Activated CD8-positive, alpha-beta T cell treated with anti-CD3 and anti-CD28 coated beads, Interleukin-2, amount 10 ng/mL, durations not matched to agents 7 days and 5 days (primary cell): ENCODE results near the gene CLPTM1L. TPM values are rescaled to one million over a fixed set of nuclear protein-coding genes. Genes with fewer than 3 reads are reported as not detected.
"Not testable (repeated sequence)": the region's sequence is repeated elsewhere in the genome, so short reads cannot be mapped to it uniquely, and the experiment has no call there.

ENCODE experiments used
- ATAC-seq: fragments of 150-1000 bp; cut with Tn5 transposase; one replicate; pipeline ENCODE4 v1.10.0; 2021; ENCODE audit warnings: moderate library complexity
- CTCF ChIA-PET: fragments of 350-600 bp; sonication (Branson Sonifier 250); formaldehyde crosslinking; loops from one replicate; lab custom pipeline; 2021; ENCODE audit warnings: antibody characterized with exemption; lab: Charles Lee
- POLR2A ChIA-PET: fragments of 350-600 bp; sonication (Branson Sonifier 250); formaldehyde crosslinking; loops from one replicate; lab custom pipeline; 2021; ENCODE audit warnings: antibody characterized with exemption; lab: Charles Lee
- DNase-seq: peaks from one replicate; pipeline ENCODE4 v3.0.0-alpha.2; 2020
- H3K27ac Mint-ChIP-seq: one replicate; pipeline ENCODE4 v1.8.0; 2021; ENCODE audit warnings: mild to moderate bottlenecking, mixed read lengths
- H3K27me3 Mint-ChIP-seq: one replicate; pipeline ENCODE4 v1.8.0; 2021; ENCODE audit warnings: low read depth, mixed read lengths
- H3K36me3 Mint-ChIP-seq: one replicate; pipeline ENCODE4 v1.8.0; 2021; ENCODE audit warnings: low read depth, mixed read lengths
- H3K4me1 Mint-ChIP-seq: one replicate; pipeline ENCODE4 v1.8.0; 2021; ENCODE audit warnings: low read depth, mixed read lengths
- H3K4me3 Mint-ChIP-seq: one replicate; pipeline ENCODE4 v1.8.0; 2021; ENCODE audit warnings: mild to moderate bottlenecking, mixed read lengths
- H3K9me3 Mint-ChIP-seq: one replicate; pipeline ENCODE4 v1.8.0; 2022; ENCODE audit warnings: mixed read lengths; ENCODE audit not compliant: insufficient read depth
- total RNA-seq, 2 experiments: library from RNA; stranded (reverse); gene quantifications; one replicate each; pipeline ENCODE4 v1.2.3, GENCODE V29; 2021

The CLPTM1L gene
- total RNA-seq, 2 experiments from 2014 or later = 80.0 to 83.8 TPM

DNA sequence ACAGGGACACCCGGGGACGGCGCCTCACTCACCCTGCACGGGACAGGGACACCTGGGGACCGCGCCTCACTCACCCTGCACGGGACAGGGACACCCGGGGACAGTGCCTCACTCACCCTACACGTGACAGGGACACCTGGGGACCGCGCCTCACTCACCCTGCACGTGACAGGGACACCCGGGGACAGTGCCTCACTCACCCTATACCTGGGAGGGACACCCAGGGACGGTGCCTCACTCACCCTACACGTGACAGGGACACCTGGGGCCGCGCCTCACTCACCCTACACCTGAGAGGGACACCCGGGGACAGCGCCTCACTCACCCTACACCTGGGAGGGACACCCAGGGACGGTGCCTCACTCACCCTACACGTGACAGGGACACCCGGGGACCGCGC is 53.9 kb downstream of the CLPTM1L start:
- CTCF ChIA-PET, H3K4me1 Mint-ChIP-seq, H3K27ac Mint-ChIP-seq, H3K27me3 Mint-ChIP-seq, POLR2A ChIA-PET, H3K4me3 Mint-ChIP-seq, H3K36me3 Mint-ChIP-seq, DNase-seq, ATAC-seq: not testable (repeated sequence)
- H3K9me3 Mint-ChIP-seq = peaks cover 11% of the 10 kb centered on the region

DNA sequence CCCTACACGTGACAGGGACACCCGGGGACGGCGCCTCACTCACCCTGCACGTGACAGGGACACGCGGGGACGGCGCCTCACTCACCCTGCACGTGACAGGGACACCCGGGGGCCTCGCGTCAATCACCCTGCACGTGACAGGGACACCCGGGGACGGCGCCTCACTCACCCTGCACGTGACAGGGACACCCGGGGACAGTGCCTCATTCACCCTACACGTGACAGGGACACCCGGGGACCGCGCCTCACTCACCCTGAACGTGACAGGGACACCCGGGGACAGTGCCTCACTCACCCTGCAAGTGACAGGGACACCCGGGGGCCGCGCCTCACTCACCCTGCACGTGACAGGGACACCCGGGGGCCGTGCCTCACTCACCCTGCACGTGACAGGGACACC is 55.3 kb downstream of the CLPTM1L start:
- CTCF ChIA-PET, DNase-seq, H3K4me1 Mint-ChIP-seq, H3K27ac Mint-ChIP-seq, H3K27me3 Mint-ChIP-seq, H3K4me3 Mint-ChIP-seq, ATAC-seq, H3K36me3 Mint-ChIP-seq, POLR2A ChIA-PET: not testable (repeated sequence)
- H3K9me3 Mint-ChIP-seq = peaks cover 11% of the 10 kb centered on the region

DNA sequence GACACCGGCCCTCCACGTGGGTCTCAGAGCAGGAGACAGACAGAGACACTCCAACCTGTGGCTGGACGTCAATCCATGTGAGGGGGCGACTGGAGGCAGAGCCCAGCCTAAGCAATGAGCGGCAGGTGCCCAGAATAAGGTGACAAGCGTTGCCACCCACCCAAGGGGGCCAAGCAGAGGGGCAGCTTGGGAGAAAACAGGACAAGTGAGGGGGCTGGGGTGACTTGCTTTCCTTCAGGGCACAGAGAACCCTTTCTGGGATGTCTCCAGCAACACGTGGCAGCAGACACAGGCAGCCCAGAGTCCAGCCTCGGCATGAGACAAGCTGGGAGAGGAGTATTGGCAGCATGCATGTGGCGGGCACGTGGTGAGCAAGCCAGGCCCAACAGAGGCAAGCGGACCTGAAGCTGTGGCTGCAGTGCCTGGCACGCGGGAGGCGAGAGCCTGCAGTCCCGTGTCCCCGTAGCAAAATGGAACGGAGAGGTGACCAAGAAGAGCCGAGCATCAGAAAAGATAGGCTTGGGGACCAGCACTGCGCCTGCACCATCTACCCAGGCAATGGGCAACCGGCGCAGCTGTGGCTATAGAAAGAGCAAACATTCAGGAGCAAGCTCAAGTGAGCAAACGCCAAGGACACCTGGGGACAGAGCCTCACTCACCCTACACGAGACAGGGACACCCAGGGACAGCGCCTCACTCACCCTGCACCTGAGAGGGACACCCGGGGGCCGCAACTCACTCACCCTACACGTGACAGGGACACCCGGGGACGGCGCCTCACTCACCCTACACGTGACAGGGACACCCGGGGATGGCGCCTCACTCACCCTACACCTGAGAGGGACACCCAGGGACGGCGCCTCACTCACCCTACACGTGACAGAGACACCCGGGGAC is 56.2 kb downstream of the CLPTM1L start:
- H3K27ac Mint-ChIP-seq = no peak overlapping the region
- peaks cover 11% of the 10 kb centered on the region for H3K9me3 Mint-ChIP-seq
- POLR2A ChIA-PET = no interaction called here
- CTCF ChIA-PET = no interaction called here
- no peak overlapping the region for H3K4me3 Mint-ChIP-seq
- H3K36me3 Mint-ChIP-seq = no peaks in the 10 kb centered on the region
- peaks cover 5% of the 10 kb centered on the region for H3K27me3 Mint-ChIP-seq
- DNase-seq = no peak
- no peak for ATAC-seq
- H3K4me1 Mint-ChIP-seq = peaks cover 2% of the 10 kb centered on the region

DNA sequence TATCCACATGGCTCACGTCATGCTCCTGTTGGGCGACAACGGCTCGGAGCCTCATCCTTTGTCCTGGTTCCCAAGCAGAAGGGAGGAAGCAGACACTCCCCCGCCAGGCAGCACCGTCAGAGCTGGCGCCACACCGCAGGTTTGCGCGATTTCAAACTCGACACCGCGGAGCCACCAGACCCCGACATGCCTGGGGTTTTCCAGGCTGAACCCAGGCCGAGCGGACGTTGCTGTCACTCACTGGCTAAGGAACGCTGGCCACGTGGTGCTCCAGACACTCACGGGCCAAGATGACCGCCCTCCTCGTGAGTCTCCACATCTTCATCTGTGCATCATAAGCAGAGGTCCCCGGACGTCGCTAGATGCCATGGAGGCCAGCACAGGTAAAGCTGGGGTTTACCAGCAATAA is 59.0 kb downstream of the CLPTM1L start:
- no peak for ATAC-seq
- H3K27ac Mint-ChIP-seq = no peak overlapping the region

DNA sequence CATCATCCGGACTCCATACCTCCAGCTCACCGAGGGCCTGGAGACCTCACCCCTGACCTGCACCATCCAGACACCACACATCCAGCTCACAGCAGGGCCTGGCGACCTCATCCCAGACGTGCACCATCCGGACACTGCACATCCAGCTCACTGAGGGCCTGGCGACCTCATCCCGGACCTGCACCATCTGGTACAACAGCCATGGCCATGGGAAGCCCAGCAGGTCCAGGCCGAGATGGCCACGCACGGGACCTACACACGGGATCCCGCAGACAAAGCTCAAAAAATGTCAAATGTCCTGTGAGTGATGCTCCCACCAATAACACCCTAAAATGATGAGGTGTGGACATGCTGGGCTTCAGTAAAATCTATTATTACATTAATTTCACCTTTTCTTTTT is 59.8 kb downstream of the CLPTM1L start:
- Mint-ChIP-seq H3K4me3 (no peak overlapping the region), H3K27ac (no peak overlapping the region), H3K4me1 (no peaks in the 10 kb centered on the region), H3K27me3 (no peaks in the 10 kb centered on the region), H3K9me3 (peaks cover 11% of the 10 kb centered on the region), H3K36me3 (no peaks in the 10 kb centered on the region)
- no peak for ATAC-seq
- CTCF ChIA-PET = no interaction called here
- POLR2A ChIA-PET = no interaction called here
- no peak for DNase-seq

More for the DNA sequence above, 59.0 kb downstream of the CLPTM1L start:
- no peak overlapping the region for H3K4me3 Mint-ChIP-seq
- peaks cover 11% of the 10 kb centered on the region for H3K9me3 Mint-ChIP-seq
- DNase-seq = no peak
- H3K36me3 Mint-ChIP-seq = no peaks in the 10 kb centered on the region
- ChIA-PET POLR2A (no interaction called here), CTCF (no interaction called here)
- no peaks in the 10 kb centered on the region for H3K27me3 Mint-ChIP-seq
- H3K4me1 Mint-ChIP-seq = no peaks in the 10 kb centered on the region

DNA sequence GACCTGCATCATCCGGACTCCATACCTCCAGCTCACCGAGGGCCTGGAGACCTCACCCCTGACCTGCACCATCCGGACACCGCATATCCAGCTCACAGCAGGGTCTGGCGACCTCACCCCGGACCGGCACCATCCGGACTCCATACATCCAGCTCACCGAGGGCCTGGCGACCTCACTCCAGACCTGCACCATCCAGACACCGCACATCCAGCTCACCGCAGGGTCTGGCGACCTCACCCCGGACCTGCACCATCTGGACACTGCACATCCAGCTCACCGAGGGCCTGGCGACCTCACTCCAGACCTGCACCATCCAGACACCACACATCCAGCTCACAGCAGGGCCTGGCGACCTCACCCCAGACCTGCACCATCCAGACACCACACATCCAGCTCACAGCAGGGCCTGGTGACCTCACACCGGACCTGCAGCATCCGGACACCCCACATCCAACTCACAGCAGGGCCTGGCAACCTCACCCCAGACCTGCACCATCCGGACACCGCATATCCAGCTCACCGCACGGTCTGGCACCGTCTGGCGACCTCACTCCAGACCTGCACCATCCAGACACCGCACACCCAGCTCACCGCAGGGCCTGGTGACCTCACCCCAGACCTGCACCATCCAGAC is 60.4 kb downstream of the CLPTM1L start:
- peaks cover 11% of the 10 kb centered on the region for H3K9me3 Mint-ChIP-seq
- H3K4me3 Mint-ChIP-seq, DNase-seq, H3K4me1 Mint-ChIP-seq, H3K27ac Mint-ChIP-seq, ATAC-seq, POLR2A ChIA-PET, H3K36me3 Mint-ChIP-seq, CTCF ChIA-PET, H3K27me3 Mint-ChIP-seq: not testable (repeated sequence)

DNA sequence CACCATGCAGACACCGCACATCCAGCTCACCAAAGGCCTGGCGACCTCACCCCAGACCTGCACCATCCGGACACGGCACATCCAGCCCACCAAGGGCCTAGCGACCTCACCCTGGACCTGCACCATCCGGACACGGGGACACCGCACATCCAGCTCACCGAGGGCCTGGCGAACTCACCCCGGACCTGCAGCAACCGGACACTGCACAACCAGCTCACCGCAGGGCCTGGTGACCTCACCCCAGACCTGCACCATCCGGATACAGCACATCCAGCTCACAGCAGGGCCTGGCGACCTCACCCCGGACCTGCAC is 61.2 kb downstream of the CLPTM1L start:
- peaks cover 10% of the 10 kb centered on the region for H3K9me3 Mint-ChIP-seq
- DNase-seq, H3K36me3 Mint-ChIP-seq: not testable (repeated sequence)

DNA sequence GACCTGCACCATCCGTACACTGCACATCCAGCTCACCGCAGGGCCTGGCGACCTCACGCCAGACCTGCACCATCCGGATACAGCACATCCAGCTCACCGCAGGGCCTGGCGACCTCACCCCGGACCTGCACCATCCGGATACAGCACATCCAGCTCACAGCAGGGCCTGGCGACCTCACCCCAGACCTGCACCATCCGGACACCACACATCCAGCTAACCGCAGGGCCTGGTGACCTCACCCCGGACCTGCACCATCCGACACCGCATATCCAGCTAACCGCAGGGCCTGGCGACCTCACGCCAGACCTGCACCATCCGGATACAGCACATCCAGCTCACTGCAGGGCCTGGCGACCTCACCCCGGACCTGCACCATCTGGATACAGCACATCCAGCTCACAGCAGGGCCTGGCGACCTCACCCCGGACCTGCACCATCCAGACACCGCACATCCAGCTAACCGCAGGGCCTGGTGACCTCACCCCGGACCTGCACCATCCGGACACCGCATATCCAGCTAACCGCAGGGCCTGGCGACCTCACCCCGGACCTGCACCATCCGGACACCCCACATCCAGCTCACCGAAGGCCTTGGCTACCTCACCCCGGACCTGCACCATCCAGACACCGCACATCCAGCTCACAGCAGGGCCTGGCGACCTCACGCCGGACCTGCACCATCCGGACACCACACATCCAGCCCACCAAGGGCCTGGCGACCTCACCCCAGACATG is 61.7 kb downstream of the CLPTM1L start:
- H3K36me3 Mint-ChIP-seq, ATAC-seq, H3K4me3 Mint-ChIP-seq, H3K4me1 Mint-ChIP-seq, DNase-seq, H3K9me3 Mint-ChIP-seq, H3K27ac Mint-ChIP-seq, CTCF ChIA-PET, H3K27me3 Mint-ChIP-seq, POLR2A ChIA-PET: not testable (repeated sequence)

More for the DNA sequence above, 61.2 kb downstream of the CLPTM1L start:
- H3K4me3 Mint-ChIP-seq, ATAC-seq, POLR2A ChIA-PET, H3K4me1 Mint-ChIP-seq, H3K27ac Mint-ChIP-seq, CTCF ChIA-PET, H3K27me3 Mint-ChIP-seq: not testable (repeated sequence)

DNA sequence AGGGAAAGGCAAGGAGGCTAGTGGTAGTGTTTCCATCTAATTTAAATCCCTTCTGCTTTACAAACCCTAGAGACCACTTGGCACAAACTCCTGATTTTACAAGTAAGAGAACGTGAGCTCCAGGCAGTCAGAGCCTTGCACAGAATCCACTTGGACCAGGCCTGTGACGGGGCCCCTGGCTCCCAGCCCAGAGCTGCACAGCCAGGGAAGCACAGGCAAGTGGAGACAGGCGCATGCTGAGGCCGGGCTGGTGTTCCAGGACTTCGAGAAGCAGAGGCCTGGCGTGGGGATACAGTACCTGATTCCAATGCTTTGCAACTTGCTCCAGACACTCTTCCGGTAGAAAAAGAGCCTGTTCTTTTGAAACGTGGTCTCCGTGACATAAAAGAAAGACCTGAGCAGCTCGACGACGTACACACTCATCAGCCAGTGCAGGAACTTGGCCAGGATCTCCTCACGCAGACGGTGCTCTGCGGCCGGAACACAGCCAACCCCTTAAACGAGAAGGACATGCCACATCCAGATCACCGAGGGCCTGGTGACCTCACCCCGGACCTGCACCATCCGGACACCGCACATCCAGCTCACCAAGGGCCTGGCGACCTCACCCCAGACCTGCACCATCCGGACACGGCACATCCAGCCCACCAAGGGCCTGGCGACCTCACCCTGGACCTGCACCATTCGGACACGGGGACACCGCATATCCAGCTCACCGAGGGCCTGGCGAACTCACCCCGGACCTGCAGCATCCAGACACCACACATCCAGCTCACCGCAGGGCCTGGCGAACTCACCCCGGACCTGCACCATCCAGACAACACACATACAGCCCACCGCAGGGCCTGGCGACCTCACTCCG is 62.5 kb downstream of the CLPTM1L start:
- H3K4me1 Mint-ChIP-seq = no peaks in the 10 kb centered on the region
- H3K27ac Mint-ChIP-seq = no peak overlapping the region
- POLR2A ChIA-PET = no interaction called here
- H3K4me3 Mint-ChIP-seq = no peak overlapping the region
- ATAC-seq (no peak), DNase-seq (no peak)
- CTCF ChIA-PET = no interaction called here
- H3K36me3 Mint-ChIP-seq = no peaks in the 10 kb centered on the region
- no peaks in the 10 kb centered on the region for H3K27me3 Mint-ChIP-seq
- no peaks in the 10 kb centered on the region for H3K9me3 Mint-ChIP-seq

DNA sequence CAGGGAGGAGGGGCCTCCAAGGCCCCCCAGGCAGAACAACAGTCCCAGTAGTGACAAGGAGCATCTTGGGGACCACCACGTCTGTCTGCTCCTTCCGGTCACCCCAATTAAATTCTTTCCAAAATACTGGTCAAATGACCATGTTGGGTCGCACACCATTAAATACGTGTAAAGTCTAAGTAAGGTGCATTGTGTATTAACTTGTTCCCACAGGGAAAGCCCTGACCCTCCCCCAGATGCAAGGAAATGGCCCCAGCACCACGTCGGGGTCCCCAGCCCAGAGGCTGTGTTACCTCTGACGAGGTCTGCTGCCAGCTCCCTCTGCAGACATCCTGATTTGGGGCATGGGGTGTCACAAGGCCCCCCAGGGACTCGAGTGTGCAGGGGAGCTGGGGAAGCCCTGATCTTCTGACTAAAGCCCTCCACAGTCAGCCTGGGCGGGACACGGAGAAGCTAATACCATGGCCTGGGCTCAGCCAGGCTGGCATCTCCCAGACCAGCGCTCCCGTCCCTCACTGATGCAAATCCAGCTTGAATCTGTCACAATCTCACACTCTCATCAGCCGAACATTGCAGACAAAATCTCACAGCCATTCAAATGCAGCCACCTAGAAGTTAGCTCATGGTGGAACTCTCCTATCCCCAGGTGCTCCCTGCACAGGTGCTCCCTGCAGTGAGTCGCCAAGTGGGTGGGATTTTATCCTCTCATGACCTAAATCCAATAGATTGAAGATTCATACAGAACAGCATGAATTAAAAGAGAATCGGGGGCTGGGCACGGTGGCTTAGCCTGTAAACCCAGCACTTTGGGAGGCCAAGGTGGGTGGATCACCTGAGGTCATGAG is 63.6 kb downstream of the CLPTM1L start:
- no peaks in the 10 kb centered on the region for H3K9me3 Mint-ChIP-seq
- no peak overlapping the region for H3K27ac Mint-ChIP-seq
- DNase-seq (no peak), ATAC-seq (no peak)
- CTCF ChIA-PET = no interaction called here
- POLR2A ChIA-PET = no interaction called here
- no peak overlapping the region for H3K4me3 Mint-ChIP-seq
- peaks cover 2% of the 10 kb centered on the region for H3K27me3 Mint-ChIP-seq
- H3K36me3 Mint-ChIP-seq = no peaks in the 10 kb centered on the region
- H3K4me1 Mint-ChIP-seq = no peaks in the 10 kb centered on the region
